GM23338 (cell line): ENCODE data around the gene LAT. TPM values are rescaled to one million over a fixed set of nuclear protein-coding genes. Genes with fewer than 3 reads are reported as not detected.

Source experiments
- ATAC-seq: fragments of 200-7000 bp; cut with Tn5 transposase; 3 replicates; pipeline ENCODE4 v1.9.1; 2020
- DNase-seq: peaks from one replicate; pipeline ENCODE4 v3.0.0-alpha.2; 2015; ENCODE audit warnings: low spot score
- H2AFZ ChIP-seq: fragments of 200-600 bp; sonication (generic); 2 replicates; pipeline ENCODE4 v1.8.0; 2016; ENCODE audit warnings: antibody characterized with exemption, mild to moderate bottlenecking, moderate library complexity
- H3F3A ChIP-seq: fragments of 200-600 bp; sonication (generic); replicated peaks from 2 replicates; pipeline ENCODE4 v1.8.0; 2017; ENCODE audit warnings: antibody characterized with exemption, mixed run types, low read depth
- H3K27ac ChIP-seq: fragments of 200-600 bp; sonication (generic); 2 replicates; pipeline ENCODE4 v1.6.1; 2016; ENCODE audit warnings: low read depth
- H3K27me3 ChIP-seq: fragments of 200-600 bp; sonication (generic); 2 replicates; pipeline ENCODE4 v1.8.0; 2016; ENCODE audit warnings: mild to moderate bottlenecking, mixed run types, moderate library complexity; ENCODE audit not compliant: insufficient read depth
- H3K36me3 ChIP-seq: fragments of 200-600 bp; sonication (generic); 2 replicates; pipeline ENCODE4 v1.8.0; 2016; ENCODE audit warnings: mild to moderate bottlenecking; ENCODE audit not compliant: insufficient read depth
- H3K4me1 ChIP-seq: fragments of 200-600 bp; sonication (generic); 2 replicates; pipeline ENCODE4 v1.8.0; 2016; ENCODE audit warnings: mild to moderate bottlenecking, moderate library complexity; ENCODE audit not compliant: insufficient read depth
- H3K4me2 ChIP-seq: fragments of 200-600 bp; sonication (generic); 2 replicates; pipeline ENCODE4 v1.7.1; 2017; ENCODE audit warnings: mixed run types
- H3K4me3 ChIP-seq: fragments of 200-600 bp; sonication (generic); 2 replicates; pipeline ENCODE4 v1.6.1; 2016; ENCODE audit warnings: mixed run types
- H3K79me2 ChIP-seq: fragments of 200-600 bp; sonication (generic); replicated peaks from 2 replicates; pipeline ENCODE4 v1.8.0; 2017; ENCODE audit warnings: mild to moderate bottlenecking; ENCODE audit not compliant: insufficient read depth
- H3K9me2 ChIP-seq: fragments of 200-600 bp; sonication (generic); 2 replicates; pipeline ENCODE4 v1.8.0; 2017; ENCODE audit not compliant: insufficient read depth
- H4K20me1 ChIP-seq: fragments of 200-600 bp; sonication (generic); replicated peaks from 2 replicates; pipeline ENCODE4 v1.8.0; 2017; ENCODE audit warnings: mild to moderate bottlenecking; ENCODE audit not compliant: insufficient read depth
- H3K27ac Mint-ChIP-seq: 2 replicates; pipeline ENCODE4 v1.8.0; 2020; ENCODE audit warnings: inconsistent platforms, mild to moderate bottlenecking, moderate library complexity, mixed read lengths
- H3K27me3 Mint-ChIP-seq: 3 replicates; pipeline ENCODE4 v1.8.0; 2022; ENCODE audit warnings: low read depth, mild to moderate bottlenecking, moderate library complexity, mixed read lengths, inconsistent platforms; ENCODE audit not compliant: insufficient read depth, poor library complexity
- H3K36me3 Mint-ChIP-seq: 3 replicates; pipeline ENCODE4 v1.8.0; 2021; ENCODE audit warnings: low read depth, mild to moderate bottlenecking, inconsistent platforms, moderate library complexity, mixed read lengths
- H3K4me1 Mint-ChIP-seq: 3 replicates; pipeline ENCODE4 v1.8.0; 2020; ENCODE audit warnings: mild to moderate bottlenecking, inconsistent platforms, mixed read lengths
- H3K4me3 Mint-ChIP-seq: 3 replicates; pipeline ENCODE4 v1.8.0; 2021; ENCODE audit warnings: moderate library complexity, mild to moderate bottlenecking, inconsistent platforms, mixed read lengths
- H3K9me3 Mint-ChIP-seq: 3 replicates; pipeline ENCODE4 v1.8.0; 2020; ENCODE audit warnings: moderate library complexity, mild to moderate bottlenecking, inconsistent platforms, mixed read lengths
- CTCF ChIP-seq, 2 experiments: fragments of 200-600 bp in 1 of 2; sonication (generic) in 1 of 2; conservative IDR thresholded peaks; 2 replicates each; pipeline versions ENCODE4 v1.5.1 to v1.6.1; 2016 to 2017; ENCODE audit warnings: antibody characterized with exemption in 2 of 2, low read depth in 2 of 2, mild to moderate bottlenecking in 2 of 2, moderate library complexity in 1 of 2
- ETS1 ChIP-seq: IDR thresholded peaks from 2 replicates; pipeline ENCODE4 v1.6.1; 2016; ENCODE audit warnings: antibody characterized with exemption
- EZH2 ChIP-seq: fragments of 200-600 bp; sonication (generic); IDR thresholded peaks from one replicate; pipeline ENCODE4 v1.8.0; 2017; ENCODE audit warnings: antibody characterized with exemption, mild to moderate bottlenecking, low read depth; ENCODE audit not compliant: unreplicated experiment
- EZH2phosphoT487 ChIP-seq: fragments of 200-600 bp; sonication (generic); IDR thresholded peaks from one replicate; pipeline ENCODE4 v1.8.1; 2018; ENCODE audit warnings: antibody characterized with exemption; ENCODE audit not compliant: unreplicated experiment
- NANOG ChIP-seq: IDR thresholded peaks from 2 replicates; pipeline ENCODE4 v1.6.1; 2016; ENCODE audit warnings: antibody characterized with exemption, borderline replicate concordance
- POLR2AphosphoS5 ChIP-seq: IDR thresholded peaks from 2 replicates; pipeline ENCODE4 v1.6.1; 2016; ENCODE audit warnings: antibody characterized with exemption, low read depth
- REST ChIP-seq: IDR thresholded peaks from one replicate; pipeline ENCODE4 v1.6.1; 2018; ENCODE audit warnings: antibody characterized with exemption; ENCODE audit not compliant: unreplicated experiment
- ZNF114 ChIP-seq: fragments of 250-450 bp; sonication (Bioruptor Pico); IDR thresholded peaks from 2 replicates; pipeline ENCODE4 v1.5.0; 2020; ENCODE audit warnings: mild to moderate bottlenecking, moderate library complexity
- ZNF331 ChIP-seq: fragments of 250-450 bp; sonication (Bioruptor Pico); IDR thresholded peaks from 2 replicates; pipeline ENCODE4 v1.5.0; 2020; ENCODE audit warnings: low read depth, mild to moderate bottlenecking, moderate library complexity
- ZNF462 ChIP-seq: fragments of 250-450 bp; sonication (Bioruptor Pico); IDR thresholded peaks from 2 replicates; pipeline ENCODE4 v1.5.0; 2020; ENCODE audit warnings: mild to moderate bottlenecking, moderate library complexity
- polyA plus RNA-seq: library from polyadenylated mRNA; unstranded; fragments of >200 nt; fragmentation: Nextera tagmentation; extraction: Ambion mirVana; gene quantifications from 2 replicates; pipeline ENCODE4 v1.2.1, GENCODE V29; 2016
- total RNA-seq: library from RNA; depleted of rRNA; stranded (reverse); fragments of >200 nt; shearing (Covaris generic); gene quantifications from 2 replicates; pipeline ENCODE4 v1.2.3, GENCODE V29; 2014

Gene LAT
- total and polyA plus RNA-seq, 2 experiments from 2014 or later = 2.2 to 2.4 TPM

- Mint-ChIP-seq H3K36me3 (peaks cover 55% of the 10 kb centered on the region), H3K4me3 (no peak overlapping the region), H3K27ac (no peak overlapping the region), H3K27me3 (peaks cover 3% of the 10 kb centered on the region), H3K9me3 (no peaks in the 10 kb centered on the region), H3K4me1 (no peaks in the 10 kb centered on the region)
- TF ChIP-seq POLR2AphosphoS5 = no peak
- TF ChIP-seq ZNF462 = no peak
- TF ChIP-seq REST = no peak
- no peak for TF ChIP-seq NANOG
- TF ChIP-seq EZH2 = no peak
- TF ChIP-seq EZH2phosphoT487 = no peak
- no peak for TF ChIP-seq ZNF114
- TF ChIP-seq ZNF331 (CRISPR knock-in tag) = no peak
- no peak for TF ChIP-seq ETS1
- no peak for TF ChIP-seq CTCF (conservative IDR thresholded peaks at IDR 0.05; ENCODE audit: low read depth in 2 of 2)
- Histone ChIP-seq H3K36me3 (peaks cover 29% of the 10 kb centered on the region), H3K79me2 (no peaks in the 10 kb centered on the region), H3K4me1 (no peaks in the 10 kb centered on the region), H3K4me2 (no peak overlapping the region), H3K9me2 (no peaks in the 10 kb centered on the region), H3K27ac (no peak overlapping the region), H3K4me3 (no peak overlapping the region), H4K20me1 (peaks cover 16% of the 10 kb centered on the region), H2AFZ (no peak overlapping the region), H3K27me3 (no peaks in the 10 kb centered on the region), H3F3A (no peaks in the 10 kb centered on the region)
- no peak for ATAC-seq
- no peak for DNase-seq
Observed at GRCh38 chr16:28964072-28964471, 20.8 kb upstream of the LAT start.
